Lung (tissue), 12 donors: ENCODE data around the gene GLO1. TPM values are rescaled to one million over a fixed set of nuclear protein-coding genes. Genes with fewer than 3 reads are reported as not detected.

ENCODE experiments used
- ATAC-seq: fragments of 200-7000 bp; cut with Tn5 transposase; one replicate; pipeline ENCODE4 v1.9.1; 2020; ENCODE audit warnings: moderate number of reproducible peaks; ENCODE audit not compliant: insufficient read depth, low FRiP score
- DNase-seq, 3 donors: peaks; one replicate each; pipeline ENCODE4 v3.0.0-alpha.2; 2013 to 2017
- H3K27ac ChIP-seq, 2 donors: one replicate each; pipeline ENCODE4 v1.5.1; 2013; ENCODE audit warnings: mild to moderate bottlenecking in 2 of 2, moderate library complexity in 2 of 2, control low read depth in 1 of 2, inconsistent platforms in 1 of 2, low read depth in 1 of 2, low read length in 1 of 2
- H3K27me3 ChIP-seq, 3 donors: one replicate each; pipeline ENCODE4 v1.5.1; 2013; ENCODE audit warnings: low read length in 2 of 3; ENCODE audit not compliant: control insufficient read depth in 3 of 3, insufficient read depth in 3 of 3
- H3K36me3 ChIP-seq, 4 donors: one replicate each; pipeline ENCODE4 v1.5.1; 2013; ENCODE audit warnings: low read length in 4 of 4, mild to moderate bottlenecking in 1 of 4, moderate library complexity in 1 of 4; ENCODE audit not compliant: control insufficient read depth in 4 of 4, insufficient read depth in 4 of 4
- H3K4me1 ChIP-seq, 5 donors: one replicate each; pipeline ENCODE4 v1.5.1; 2013; ENCODE audit warnings: low read length in 5 of 5, mild to moderate bottlenecking in 2 of 5, moderate library complexity in 1 of 5; ENCODE audit not compliant: control insufficient read depth in 5 of 5, insufficient read depth in 5 of 5
- H3K4me3 ChIP-seq: one replicate; pipeline ENCODE4 v1.5.1; 2013; ENCODE audit warnings: mild to moderate bottlenecking, control low read depth, moderate library complexity
- H3K9ac ChIP-seq, 2 donors: one replicate each; pipeline ENCODE4 v1.5.1; 2013; ENCODE audit warnings: low read length in 2 of 2, control low read depth in 1 of 2; ENCODE audit not compliant: insufficient read depth in 1 of 2
- H3K9me3 ChIP-seq, 4 donors: one replicate each; pipeline ENCODE4 v1.5.1; 2013; ENCODE audit warnings: low read length in 3 of 4, mild to moderate bottlenecking in 1 of 4, moderate library complexity in 1 of 4; ENCODE audit not compliant: control insufficient read depth in 4 of 4, insufficient read depth in 3 of 4
- CTCF ChIP-seq: IDR thresholded peaks from 2 replicates; pipeline ENCODE4 v1.5.1; 2012; ENCODE audit warnings: mild to moderate bottlenecking; ENCODE audit errors: control extremely low read depth, extremely low read depth
- WGBS, 2 donors: extraction: QIAGEN DNeasy Blood & Tissue Kit; methylation state at CpG; one replicate each; pipeline ENCODE4 v1.1.7; 2013; 5-methylcytosine and 5-hydroxymethylcytosine counted together
- polyA plus RNA-seq, 2 donors: library from polyadenylated mRNA; stranded (reverse); fragments of 200-250 nt; gene quantifications; one replicate each; pipeline ENCODE4 v1.2.1, GENCODE V29; 2013
- total RNA-seq, 2 donors: library from RNA; depleted of rRNA in 1 of 2; stranded (reverse); fragments of >200 nt in 1 of 2; gene quantifications; one replicate each; pipeline ENCODE4 v1.2.1, GENCODE V29; 2014 to 2021
- donor health status: control.
- donor health status: control.
- donor health status: Bipolar disorder and iron deficiency.
- donor health status: healthy.
- donor health status: DM: yes; HTN: yes; CAD: no.

The GLO1 gene
- total and polyA plus RNA-seq, 4 donors = 54.9 to 131 (median 89.3) TPM

GRCh38 chr6:38658418-38659167, 44.4 kb downstream of the GLO1 start:
- WGBS, 2 donors = 77 to 88% methylated on average over 3 of the region's 3 CpGs
- Histone ChIP-seq H3K4me1 (no peaks in the 10 kb centered on the region), H3K9me3 (no peaks in the 10 kb centered on the region), H3K36me3 (peaks cover 0 to 3% (median 0%) of the 10 kb centered on the region in 4 donors), H3K27me3 (no peaks in the 10 kb centered on the region), H3K4me3 (no peak overlapping the region), H3K27ac (no peak overlapping the region), H3K9ac (no peak overlapping the region)
- ATAC-seq = no peak
- no peak for DNase-seq
- TF ChIP-seq CTCF = no peak

- WGBS, 2 donors = 92 to 100% methylated on average over 1 of the region's 1 CpG
- TF ChIP-seq CTCF = no peak
- H3K9me3 ChIP-seq = no peaks in the 10 kb centered on the region
- no peak overlapping the region for H3K9ac ChIP-seq
- ATAC-seq = no peak
- H3K27ac ChIP-seq = no peak overlapping the region
- no peaks in the 10 kb centered on the region for H3K27me3 ChIP-seq
- no peak overlapping the region for H3K4me3 ChIP-seq
- no peaks in the 10 kb centered on the region for H3K4me1 ChIP-seq
- peaks cover 0 to 3% (median 0%) of the 10 kb centered on the region in 4 donors for H3K36me3 ChIP-seq
- DNase-seq = no peak
These were observed 46.0 kb downstream of the GLO1 start for GRCh38 chr6:38656896-38657295.

DNA sequence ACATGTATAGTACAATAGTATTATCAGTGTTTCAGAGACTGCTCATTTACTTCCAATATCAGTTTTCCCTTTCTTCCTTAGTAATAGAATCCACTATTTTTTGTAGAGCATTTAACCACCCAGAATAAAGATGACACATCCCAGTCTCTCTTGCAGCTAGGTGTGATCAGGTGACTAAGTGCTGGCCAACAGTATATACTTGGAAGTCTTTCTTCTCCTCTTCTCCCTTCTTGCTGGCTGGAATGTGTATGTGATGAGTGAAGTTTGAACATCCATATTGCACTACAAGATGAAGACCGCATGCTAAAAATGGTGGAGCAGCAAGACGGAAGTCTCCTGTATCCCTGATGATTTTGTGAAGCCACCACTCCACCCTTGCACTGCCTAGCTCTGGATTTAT, 48.7 kb downstream of the GLO1 start:
- H3K9me3 ChIP-seq = no peaks in the 10 kb centered on the region
- no peaks in the 10 kb centered on the region for H3K27me3 ChIP-seq
- no peak overlapping the region for H3K4me3 ChIP-seq
- WGBS, 2 donors = 98% methylated on average over 2 of the region's 2 CpGs
- ATAC-seq (no peak), DNase-seq (no peak)
- H3K4me1 ChIP-seq = peaks cover 0 to 4% (median 0%) of the 10 kb centered on the region in 5 donors
- no peak overlapping the region for H3K9ac ChIP-seq
- no peak overlapping the region for H3K27ac ChIP-seq
- peaks cover 0 to 5% (median 1%) of the 10 kb centered on the region in 4 donors for H3K36me3 ChIP-seq
- TF ChIP-seq CTCF = no peak
